Measurements from ENCODE around the gene MAP7. TPM values are rescaled to one million over a fixed set of nuclear protein-coding genes. Genes with fewer than 3 reads are reported as not detected.

MAP7 gene
- total RNA-seq, 4 donors from 2014 or later, result 0.29 to 6.8 (median 1.1) TPM

DNA sequence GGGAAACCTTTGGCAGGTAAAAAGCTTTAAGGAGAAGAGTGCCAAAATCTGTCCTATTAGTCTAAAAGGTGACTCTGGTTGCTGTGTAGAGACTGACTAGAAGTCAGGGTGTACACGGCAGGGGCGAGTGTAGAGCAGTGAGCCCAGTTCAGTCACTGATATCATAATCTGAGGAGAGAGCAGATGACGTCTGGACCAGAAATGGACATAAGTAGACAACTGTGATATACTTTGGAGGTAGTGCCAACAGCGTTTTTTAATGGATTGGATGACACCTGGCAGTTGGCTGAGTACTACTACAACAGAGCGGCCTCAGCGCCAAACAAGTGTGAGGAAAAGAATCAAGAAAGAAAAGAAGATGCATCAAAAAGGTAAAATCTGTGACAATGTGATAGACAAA lies 76.0 kb downstream of the MAP7 start:
- no peaks in the 10 kb centered on the region for H3K27me3 ChIP-seq
- no peak for TF ChIP-seq CTCF (IDR thresholded peaks at IDR 0.05)
- TF ChIP-seq POLR2A (IDR thresholded peaks at IDR 0.05), result no peak
- no peak overlapping the region for H3K4me3 ChIP-seq
- no peaks in the 10 kb centered on the region for H3K9me3 ChIP-seq
- no peak overlapping the region for H3K27ac ChIP-seq
- no peaks in the 10 kb centered on the region for H3K4me1 ChIP-seq
- intact Hi-C loops (cut with DNase I; ENCODE audit: low total_unique reads), result no loop called here
- H3K36me3 ChIP-seq, result no peaks in the 10 kb centered on the region
- DNase-seq, result no peak

DNA sequence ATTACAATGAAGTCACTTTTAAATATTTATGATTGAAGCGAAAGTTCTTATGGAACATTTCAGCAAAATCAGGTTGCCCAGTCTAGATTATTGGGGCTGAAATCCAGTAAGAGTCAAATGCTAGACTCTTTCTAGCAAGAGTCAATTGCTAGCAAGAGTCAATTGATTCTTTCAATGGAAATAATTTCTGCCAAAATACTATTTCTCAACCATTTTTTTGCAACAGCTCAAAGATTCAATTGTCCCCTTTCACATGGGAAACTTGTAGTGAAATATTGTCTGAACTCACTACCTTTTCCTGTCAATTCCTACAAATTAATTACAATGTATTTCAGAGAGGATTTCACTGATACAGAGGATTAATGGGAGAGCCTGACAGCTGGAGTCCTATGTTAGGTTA lies 78.3 kb downstream of the MAP7 start:
- intact Hi-C loops (cut with DNase I; ENCODE audit: low total_unique reads), result no loop called here
- Histone ChIP-seq H3K4me1 (no peaks in the 10 kb centered on the region), H3K27ac (no peak overlapping the region), H3K9me3 (no peaks in the 10 kb centered on the region), H3K27me3 (no peaks in the 10 kb centered on the region), H3K4me3 (no peak overlapping the region), H3K36me3 (no peaks in the 10 kb centered on the region)
- no peak for TF ChIP-seq POLR2A (IDR thresholded peaks at IDR 0.05)
- DNase-seq, result no peak

GRCh38 chr6:136471372-136471771 lies 78.8 kb downstream of the MAP7 start:
- intact Hi-C loops (cut with DNase I; ENCODE audit: low total_unique reads), result no loop called here
- Histone ChIP-seq H3K36me3 (no peaks in the 10 kb centered on the region), H3K27ac (no peak overlapping the region), H3K4me1 (no peaks in the 10 kb centered on the region), H3K9me3 (no peaks in the 10 kb centered on the region), H3K4me3 (no peak overlapping the region), H3K27me3 (no peaks in the 10 kb centered on the region)
- no peak for DNase-seq
- no peak for TF ChIP-seq POLR2A (IDR thresholded peaks at IDR 0.05)
- no peak for TF ChIP-seq CTCF (IDR thresholded peaks at IDR 0.05)

DNA sequence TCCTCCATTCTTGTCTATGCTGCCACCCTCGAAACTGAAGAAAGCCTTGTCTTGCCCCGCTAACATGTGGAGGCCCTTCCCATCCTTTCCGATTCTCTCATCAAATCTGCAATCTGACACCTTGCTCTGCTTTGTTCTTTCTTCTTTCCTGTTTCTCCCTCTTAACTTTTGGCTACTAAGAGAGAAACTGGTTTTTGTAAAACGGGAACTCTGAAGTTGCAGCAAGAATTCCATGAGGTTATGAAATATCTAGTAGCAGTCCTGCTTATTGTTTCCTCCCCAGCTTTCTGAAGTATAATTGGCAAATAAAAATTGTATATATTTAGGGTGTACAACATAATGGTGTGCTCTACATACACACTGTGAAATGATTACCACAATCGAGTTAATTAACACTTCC lies 80.2 kb downstream of the MAP7 start:
- Histone ChIP-seq H3K27me3 (no peaks in the 10 kb centered on the region), H3K36me3 (no peaks in the 10 kb centered on the region), H3K4me1 (no peaks in the 10 kb centered on the region), H3K4me3 (no peak overlapping the region), H3K9me3 (no peaks in the 10 kb centered on the region), H3K27ac (no peak overlapping the region)
- no peak for TF ChIP-seq CTCF (IDR thresholded peaks at IDR 0.05)
- TF ChIP-seq POLR2A (IDR thresholded peaks at IDR 0.05), result no peak
- intact Hi-C loops (cut with DNase I; ENCODE audit: low total_unique reads), result no loop called here
- DNase-seq, result no peak

- H3K36me3 ChIP-seq, result no peaks in the 10 kb centered on the region
- H3K9me3 ChIP-seq, result no peaks in the 10 kb centered on the region
- no peaks in the 10 kb centered on the region for H3K27me3 ChIP-seq
- TF ChIP-seq POLR2A (IDR thresholded peaks at IDR 0.05) (no peak), CTCF (IDR thresholded peaks at IDR 0.05) (no peak)
- no peak overlapping the region for H3K27ac ChIP-seq
- H3K4me1 ChIP-seq, result no peaks in the 10 kb centered on the region
- DNase-seq, result no peak
- H3K4me3 ChIP-seq, result no peak overlapping the region
- intact Hi-C loops (cut with DNase I; ENCODE audit: low total_unique reads), result no loop called here
These were observed 81.1 kb downstream of the MAP7 start for GRCh38 chr6:136469154-136469553.

DNA sequence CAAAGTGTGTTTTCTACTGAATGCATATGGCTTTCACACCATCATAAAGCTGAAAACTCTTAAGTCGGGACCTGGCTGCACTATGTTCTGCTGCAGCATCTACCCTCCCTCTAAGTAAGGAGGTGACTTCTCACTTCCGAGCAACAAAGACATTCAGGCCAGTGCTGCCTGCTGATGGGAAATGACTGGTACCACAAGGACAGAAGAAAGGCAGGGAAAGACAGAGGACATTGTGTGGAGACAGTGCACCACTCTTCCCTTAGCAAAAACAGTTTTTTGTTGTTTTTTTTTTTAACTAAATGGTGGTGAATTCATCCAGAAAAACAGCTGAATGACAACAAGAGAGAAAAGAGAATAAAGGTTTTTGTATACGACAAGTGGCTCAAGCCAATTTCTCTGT lies 81.5 kb downstream of the MAP7 start:
- H3K9me3 ChIP-seq, result no peaks in the 10 kb centered on the region
- H3K4me3 ChIP-seq, result no peak overlapping the region
- intact Hi-C loops (cut with DNase I; ENCODE audit: low total_unique reads), result no loop called here
- H3K27me3 ChIP-seq, result no peaks in the 10 kb centered on the region
- no peak overlapping the region for H3K27ac ChIP-seq
- H3K36me3 ChIP-seq, result no peaks in the 10 kb centered on the region
- TF ChIP-seq CTCF (IDR thresholded peaks at IDR 0.05), result no peak
- TF ChIP-seq POLR2A (IDR thresholded peaks at IDR 0.05), result no peak
- DNase-seq, result no peak
- no peaks in the 10 kb centered on the region for H3K4me1 ChIP-seq
